Mammary epithelial cell (primary cell): ENCODE measurements around the gene MAP1A.

Experiments
- CTCF ChIP-seq, 2 donors: IDR thresholded peaks in 1 of 2; conservative IDR thresholded peaks in 1 of 2; 2 replicates each; pipeline ENCODE4 v1.5.1; 2011 to 2012; ENCODE audit warnings: inconsistent platforms in 2 of 2, low read length in 2 of 2, mild to moderate bottlenecking in 2 of 2, control low read depth in 1 of 2, low read depth in 1 of 2; ENCODE audit not compliant: insufficient read depth in 1 of 2; ENCODE audit errors: extremely low read depth in 1 of 2
- EZH2 ChIP-seq: IDR thresholded peaks from 2 replicates; pipeline ENCODE4 v1.6.1; 2012; ENCODE audit warnings: low read length, inconsistent platforms, borderline replicate concordance

- TF ChIP-seq CTCF (conservative IDR thresholded peaks at IDR 0.05 in 1 of 2, IDR thresholded peaks at IDR 0.05 in 1 of 2; ENCODE audit: extremely low read depth in 1 of 2, insufficient read depth in 1 of 2, low read depth in 1 of 2, low read length in 2 of 2): no peak
- TF ChIP-seq EZH2: no peak
Observed at GRCh38 chr15:43547539-43547938, 30.1 kb downstream of the MAP1A start.
